GM12878 (cell line): ENCODE data around the gene OCA2. TPM values are rescaled to one million over a fixed set of nuclear protein-coding genes. Genes with fewer than 3 reads are reported as not detected.

Experiments used
- ATAC-seq: fragments of 200-7000 bp; cut with Tn5 transposase; 3 replicates; pipeline ENCODE4 v1.9.1; 2020; ENCODE audit warnings: mild to moderate bottlenecking, moderate library complexity
- BruUV-seq: library from RNA; stranded (reverse); fragments of 400-500 nt; replicated peaks from 2 replicates; lab custom pipeline; 2021; lab: Mats Ljungman, UMichigan
- CTCF ChIA-PET: fragments of 300-600 bp; sonication (Branson Sonifier 250); formaldehyde crosslinking; extraction: SDS; loops from one replicate; lab custom pipeline; 2021; ENCODE audit warnings: inconsistent platforms; lab: Yijun Ruan, JAX
- POLR2A ChIA-PET: fragments of 350-600 bp; formaldehyde crosslinking; extraction: SDS; loops from one replicate; lab custom pipeline; 2021; ENCODE audit warnings: inconsistent platforms; lab: Charles Lee
- RAD21 ChIA-PET: fragments of 300-600 bp; sonication (Branson Sonifier 250); formaldehyde crosslinking; loops from one replicate; lab custom pipeline; 2023; ENCODE audit warnings: antibody characterized with exemption; ENCODE audit not compliant: unreplicated experiment; lab: Charles Lee
- SMC1A ChIA-PET: fragments of 300-600 bp; sonication (Branson Sonifier 250); formaldehyde crosslinking; loops from one replicate; lab custom pipeline; 2023; ENCODE audit not compliant: unreplicated experiment, uncharacterized antibody; lab: Charles Lee
- DNase-seq: peaks from one replicate; pipeline ENCODE4 v3.0.0-alpha.2; 2011; ENCODE audit warnings: low read depth, low spot score
- FAIRE-seq: peaks from 3 replicates; lab custom pipeline; 2011; peaks lifted over from hg19 to GRCh38; lab: Jason Lieb, UNC
- H2AFZ ChIP-seq: 2 replicates; pipeline ENCODE4 v1.6.0; 2011; ENCODE audit warnings: low read depth, low read length, control low read depth; ENCODE audit not compliant: control insufficient read depth
- H3K27ac ChIP-seq: 2 replicates; pipeline ENCODE4 v1.5.1; 2011; ENCODE audit warnings: control low read depth; ENCODE audit not compliant: control insufficient read depth, insufficient read depth
- H3K27me3 ChIP-seq, 2 experiments: replicated peaks in 1 of 2; 2 replicates each; pipeline versions ENCODE4 v1.6.0 to v1.6.1; 2011; ENCODE audit warnings: low read length in 1 of 2; ENCODE audit not compliant: control insufficient read depth in 2 of 2, insufficient read depth in 2 of 2
- H3K36me3 ChIP-seq, 2 experiments: 2 replicates each; pipeline ENCODE4 v1.5.1; 2011; ENCODE audit warnings: low read length in 1 of 2; ENCODE audit not compliant: control insufficient read depth in 2 of 2, insufficient read depth in 2 of 2
- H3K4me1 ChIP-seq: 2 replicates; pipeline ENCODE4 v1.6.1; 2011; ENCODE audit warnings: mild to moderate bottlenecking, low read length, moderate library complexity, mixed read lengths; ENCODE audit not compliant: control insufficient read depth, insufficient read depth
- H3K4me2 ChIP-seq: 2 replicates; pipeline ENCODE4 v1.6.0; 2011; ENCODE audit warnings: control low read depth; ENCODE audit not compliant: control insufficient read depth, insufficient read depth
- H3K4me3 ChIP-seq: fragments of 200-600 bp; sonication (generic); 2 replicates; pipeline ENCODE4 v1.5.1; 2016
- H3K79me2 ChIP-seq: 2 replicates; pipeline ENCODE4 v1.6.0; 2011; ENCODE audit warnings: low read length; ENCODE audit not compliant: control insufficient read depth, insufficient read depth
- H3K9ac ChIP-seq: 2 replicates; pipeline ENCODE4 v1.8.0; 2011; ENCODE audit warnings: low read length, control low read depth, mixed read lengths; ENCODE audit not compliant: control insufficient read depth, insufficient read depth
- H3K9me3 ChIP-seq: replicated peaks from 3 replicates; pipeline ENCODE4 v1.5.1; 2011; ENCODE audit warnings: mild to moderate bottlenecking, low read length; ENCODE audit not compliant: control insufficient read depth, insufficient read depth
- H4K20me1 ChIP-seq: 2 replicates; pipeline ENCODE4 v1.6.0; 2011; ENCODE audit not compliant: control insufficient read depth, insufficient read depth
- BMI1 ChIP-seq: fragments of 450-650 bp; IDR thresholded peaks from 2 replicates; pipeline ENCODE4 v1.6.1; 2016; ENCODE audit warnings: mild to moderate bottlenecking, moderate library complexity, borderline replicate concordance
- CBX3 ChIP-seq: fragments of 200-600 bp; sonication (generic); IDR thresholded peaks from 2 replicates; pipeline ENCODE4 v1.6.1; 2016; ENCODE audit warnings: low read depth, borderline replicate concordance
- EGR1 ChIP-seq, 2 experiments: IDR thresholded peaks; 1 replicate in 1 of 2; 2 replicates in 1 of 2; pipeline ENCODE4 v1.6.1; 2011 to 2012; ENCODE audit warnings: low read depth in 2 of 2, low read length in 2 of 2, borderline replicate concordance in 1 of 2, mild to moderate bottlenecking in 1 of 2, moderate library complexity in 1 of 2
- ETV6 ChIP-seq, 2 experiments: fragments of 450-650 bp in 1 of 2; IDR thresholded peaks in 1 of 2; conservative IDR thresholded peaks in 1 of 2; 2 replicates each; pipeline ENCODE4 v1.6.1; 2014; ENCODE audit warnings: antibody characterized with exemption in 1 of 2, borderline replicate concordance in 1 of 2, low read depth in 1 of 2, mild to moderate bottlenecking in 1 of 2, moderate library complexity in 1 of 2
- HCFC1 ChIP-seq: fragments of 150-350 bp; IDR thresholded peaks from 2 replicates; pipeline ENCODE4 v1.6.1; 2014; ENCODE audit warnings: low read length
- HDGF ChIP-seq: fragments of 450-650 bp; IDR thresholded peaks from 2 replicates; pipeline ENCODE4 v1.6.1; 2016; ENCODE audit warnings: antibody characterized with exemption
- HSF1 ChIP-seq: fragments of 150-350 bp; IDR thresholded peaks from 2 replicates; pipeline ENCODE4 v1.6.1; 2014; ENCODE audit warnings: mild to moderate bottlenecking, low read depth, low read length
- MEF2B ChIP-seq: fragments of 450-650 bp; IDR thresholded peaks from 2 replicates; pipeline ENCODE4 v1.6.1; 2018; ENCODE audit warnings: mild to moderate bottlenecking, moderate library complexity; ENCODE audit not compliant: partially characterized antibody, poor library complexity, severe bottlenecking
- MTA3 ChIP-seq: IDR thresholded peaks from 2 replicates; pipeline ENCODE4 v1.6.1; 2012; ENCODE audit warnings: low read length, inconsistent platforms, borderline replicate concordance
- RFX5 ChIP-seq: IDR thresholded peaks from 2 replicates; pipeline ENCODE4 v1.6.1; 2011; ENCODE audit warnings: low read depth, low read length, improper control_type of control experiment
- SMAD1 ChIP-seq: fragments of 450-650 bp; IDR thresholded peaks from 2 replicates; pipeline ENCODE4 v1.6.1; 2018; ENCODE audit warnings: mild to moderate bottlenecking, low read depth; ENCODE audit not compliant: partially characterized antibody
- USF1 ChIP-seq: IDR thresholded peaks from 2 replicates; pipeline ENCODE4 v1.6.1; 2011; ENCODE audit warnings: borderline replicate concordance, low read depth, mild to moderate bottlenecking, moderate library complexity, mixed read lengths, low read length; ENCODE audit not compliant: insufficient read depth; ENCODE audit errors: extremely low read length
- ZBTB40 ChIP-seq: fragments of 450-650 bp; IDR thresholded peaks from 2 replicates; pipeline ENCODE4 v1.6.1; 2016; ENCODE audit warnings: mild to moderate bottlenecking, moderate library complexity, borderline replicate concordance
- WGBS: methylation state at CpG from one replicate; pipeline ENCODE4 v1.1.6; 2016; ENCODE audit warnings: low lambda C conversion rate; ENCODE audit not compliant: insufficient replicate concordance, insufficient coverage; ENCODE audit errors: missing lambda C conversion rate; 5-methylcytosine and 5-hydroxymethylcytosine counted together
- in situ Hi-C: fragments of 300-500 bp; cut with MboI; formaldehyde crosslinking; loops from 9 replicates; pipeline ENCODE4 v1.14.3; 2018; ENCODE audit warnings: mixed read lengths
- intact Hi-C: fragments of 100-400 bp; cut with micrococcal nuclease; formaldehyde crosslinking; loops from one replicate; pipeline ENCODE4 v1.14.2; 2022; ENCODE audit not compliant: unreplicated experiment
- polyA plus RNA-seq, 11 experiments: library from polyadenylated mRNA; depleted of rRNA in 4 of 11; unstranded in 6 of 11; stranded (reverse) in 5 of 11; fragments of >200 nt; fragmentation: Nextera tagmentation in 4 of 11; fragmentation: Illumina TruSeq in 1 of 11; extraction: Ambion mirVana in 4 of 11; extraction: Trizol in 1 of 11; gene quantifications; 1 replicate in 1 of 11; 2 replicates in 10 of 11; pipeline versions ENCODE4 v1.2.1 to v1.2.3, GENCODE V29; 2011 to 2016; ENCODE audit warnings: inconsistent platforms in 2 of 11, missing spikeins in 2 of 11, low read depth in 1 of 11
- total RNA-seq, 4 experiments: library from RNA; depleted of rRNA in 3 of 4; stranded (reverse); fragments of >200 nt in 3 of 4; fragmentation: Illumina TruSeq in 1 of 4; extraction: Trizol in 1 of 4; gene quantifications; 2 replicates each; pipeline versions ENCODE4 v1.2.1 to v1.2.3, GENCODE V29; 2013 to 2021
- TF ChIP-seq, protein P1 (sequence below): fragments of 150-350 bp; IDR thresholded peaks from 2 replicates; pipeline ENCODE4 v1.6.1; 2016; ENCODE audit warnings: low read depth, low read length

Gene OCA2
- total and polyA plus RNA-seq, 10 of the 15 experiments (the other 5 are each of a cell fraction or from before 2014, with no cell fraction given): 0.04 to 1.8 TPM; not detected in 8

DNA sequence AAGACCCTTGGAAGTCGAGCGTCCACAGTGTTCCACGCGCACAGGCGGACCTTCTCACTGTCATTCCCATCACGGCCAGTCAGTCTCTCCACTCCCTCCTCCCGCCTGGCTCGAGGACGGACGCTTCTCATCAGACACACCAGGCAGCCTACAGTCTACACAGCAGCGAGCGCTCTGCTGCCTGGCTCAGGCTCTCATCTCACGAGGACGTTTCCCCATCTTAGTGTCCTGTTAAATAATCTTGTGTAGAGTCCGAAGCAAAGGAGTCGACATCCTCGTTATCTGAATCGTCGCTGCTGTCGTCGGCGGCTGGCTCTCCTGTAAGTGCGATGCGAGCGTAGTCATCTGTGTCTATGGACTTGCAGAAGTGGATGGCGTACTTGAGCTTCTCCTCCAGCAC is 12.4 kb upstream of the OCA2 start:
- H3K9me3 ChIP-seq: no peaks in the 10 kb centered on the region
- BruUV-seq: TSS peak; percentile 71
- ChIA-PET CTCF (no interaction called here), SMC1A (no interaction called here), POLR2A (no interaction called here), RAD21 (no interaction called here)
- no peaks in the 10 kb centered on the region for H4K20me1 ChIP-seq
- FAIRE-seq (no peak), ATAC-seq (no peak), DNase-seq (no peak)
- WGBS: 95% methylated on average over 26 of the region's 26 CpGs
- peaks cover 8 to 26% of the 10 kb centered on the region in 2 experiments for H3K36me3 ChIP-seq
- peaks cover 3% of the 10 kb centered on the region in 2 experiments; a peak in 1 of 4 replicates for H3K27me3 ChIP-seq
- H3K4me1 ChIP-seq: no peaks in the 10 kb centered on the region
- no peak overlapping the region for H3K4me2 ChIP-seq
- in situ Hi-C loops (no loop called here), intact Hi-C loops (no loop called here)
- no peak overlapping the region for H3K27ac ChIP-seq
- no peak overlapping the region for H2AFZ ChIP-seq
- no peak overlapping the region for H3K9ac ChIP-seq
- H3K79me2 ChIP-seq: no peaks in the 10 kb centered on the region
- H3K4me3 ChIP-seq: no peak overlapping the region
- TF ChIP-seq MTA3 (no peak), BMI1 (no peak), HSF1 (no peak), ETV6 (conservative IDR thresholded peaks at IDR 0.05 in 1 of 2, IDR thresholded peaks at IDR 0.05 in 1 of 2; ENCODE audit: borderline replicate concordance in 1 of 2, low read depth in 1 of 2) (no peak), MEF2B (no peak), HDGF (no peak), RFX5 (no peak), EGR1 (IDR thresholded peaks at IDR 0.05; ENCODE audit: borderline replicate concordance in 1 of 2, low read depth in 2 of 2, low read length in 2 of 2) (no peak), HCFC1 (no peak), CBX3 (no peak), USF1 (no peak), SMAD1 (no peak), ZBTB40 (no peak)
- TF ChIP-seq, protein P1, sequence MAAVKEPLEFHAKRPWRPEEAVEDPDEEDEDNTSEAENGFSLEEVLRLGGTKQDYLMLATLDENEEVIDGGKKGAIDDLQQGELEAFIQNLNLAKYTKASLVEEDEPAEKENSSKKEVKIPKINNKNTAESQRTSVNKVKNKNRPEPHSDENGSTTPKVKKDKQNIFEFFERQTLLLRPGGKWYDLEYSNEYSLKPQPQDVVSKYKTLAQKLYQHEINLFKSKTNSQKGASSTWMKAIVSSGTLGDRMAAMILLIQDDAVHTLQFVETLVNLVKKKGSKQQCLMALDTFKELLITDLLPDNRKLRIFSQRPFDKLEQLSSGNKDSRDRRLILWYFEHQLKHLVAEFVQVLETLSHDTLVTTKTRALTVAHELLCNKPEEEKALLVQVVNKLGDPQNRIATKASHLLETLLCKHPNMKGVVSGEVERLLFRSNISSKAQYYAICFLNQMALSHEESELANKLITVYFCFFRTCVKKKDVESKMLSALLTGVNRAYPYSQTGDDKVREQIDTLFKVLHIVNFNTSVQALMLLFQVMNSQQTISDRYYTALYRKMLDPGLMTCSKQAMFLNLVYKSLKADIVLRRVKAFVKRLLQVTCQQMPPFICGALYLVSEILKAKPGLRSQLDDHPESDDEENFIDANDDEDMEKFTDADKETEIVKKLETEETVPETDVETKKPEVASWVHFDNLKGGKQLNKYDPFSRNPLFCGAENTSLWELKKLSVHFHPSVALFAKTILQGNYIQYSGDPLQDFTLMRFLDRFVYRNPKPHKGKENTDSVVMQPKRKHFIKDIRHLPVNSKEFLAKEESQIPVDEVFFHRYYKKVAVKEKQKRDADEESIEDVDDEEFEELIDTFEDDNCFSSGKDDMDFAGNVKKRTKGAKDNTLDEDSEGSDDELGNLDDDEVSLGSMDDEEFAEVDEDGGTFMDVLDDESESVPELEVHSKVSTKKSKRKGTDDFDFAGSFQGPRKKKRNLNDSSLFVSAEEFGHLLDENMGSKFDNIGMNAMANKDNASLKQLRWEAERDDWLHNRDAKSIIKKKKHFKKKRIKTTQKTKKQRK: no peak
